Measurements from ENCODE around the gene ARID5B.

The ARID5B gene

DNA sequence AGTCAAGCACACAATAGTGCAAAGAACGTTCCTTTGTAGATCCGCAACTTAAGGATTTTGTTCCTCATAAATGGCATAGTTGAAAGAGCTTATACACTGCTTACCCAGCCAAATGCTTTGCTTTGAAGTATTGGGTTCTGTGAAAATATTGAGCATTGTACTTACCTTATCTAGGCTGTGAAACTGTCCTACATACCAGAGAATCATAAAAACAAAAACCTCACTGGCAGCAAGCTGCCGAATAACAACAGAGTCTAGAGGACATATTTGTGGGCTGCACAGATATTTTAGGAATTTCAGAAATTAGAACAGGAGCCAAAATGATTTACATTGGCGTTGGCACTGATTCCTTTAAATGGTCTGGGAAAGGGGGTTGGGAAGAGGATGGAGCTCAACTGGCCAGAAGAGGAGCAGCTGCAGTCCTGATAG, 192.4 kb downstream of the ARID5B start:
- Histone ChIP-seq H3K4me1 (ENCODE audit: control insufficient read depth, insufficient read depth, low read length) (peaks cover 48% of the 10 kb centered on the region), H3K4me2 (ENCODE audit: low read length) (peak overlapping the region; percentile 69), H3K36me3 (ENCODE audit: insufficient read depth, low read length) (peaks cover 55% of the 10 kb centered on the region), H3K27me3 (ENCODE audit: control insufficient read depth, insufficient read depth, low read length) (no peaks in the 10 kb centered on the region), H3K9ac (ENCODE audit: low read depth, low read length) (peak overlapping the region; percentile 45), H3K4me3 (ENCODE audit: low read length) (peak overlapping the region; percentile 28), H3K9me3 (replicated peaks; ENCODE audit: low read length) (no peaks in the 10 kb centered on the region)

- peak overlapping the region; percentile 16 for H3K4me3 ChIP-seq (ENCODE audit: low read length)
- peaks cover 42% of the 10 kb centered on the region for H3K36me3 ChIP-seq (ENCODE audit: insufficient read depth, low read length)
- H3K4me2 ChIP-seq (ENCODE audit: low read length), result peak overlapping the region; percentile 64
- no peaks in the 10 kb centered on the region for H3K27me3 ChIP-seq (ENCODE audit: control insufficient read depth, insufficient read depth, low read length)
- H3K9me3 ChIP-seq (replicated peaks; ENCODE audit: low read length), result no peaks in the 10 kb centered on the region
- peak overlapping the region; percentile 55 for H3K9ac ChIP-seq (ENCODE audit: low read depth, low read length)
- peaks cover 48% of the 10 kb centered on the region for H3K4me1 ChIP-seq (ENCODE audit: control insufficient read depth, insufficient read depth, low read length)
Observed at GRCh38 chr10:62095181-62096122, 194.0 kb downstream of the ARID5B start.

DNA sequence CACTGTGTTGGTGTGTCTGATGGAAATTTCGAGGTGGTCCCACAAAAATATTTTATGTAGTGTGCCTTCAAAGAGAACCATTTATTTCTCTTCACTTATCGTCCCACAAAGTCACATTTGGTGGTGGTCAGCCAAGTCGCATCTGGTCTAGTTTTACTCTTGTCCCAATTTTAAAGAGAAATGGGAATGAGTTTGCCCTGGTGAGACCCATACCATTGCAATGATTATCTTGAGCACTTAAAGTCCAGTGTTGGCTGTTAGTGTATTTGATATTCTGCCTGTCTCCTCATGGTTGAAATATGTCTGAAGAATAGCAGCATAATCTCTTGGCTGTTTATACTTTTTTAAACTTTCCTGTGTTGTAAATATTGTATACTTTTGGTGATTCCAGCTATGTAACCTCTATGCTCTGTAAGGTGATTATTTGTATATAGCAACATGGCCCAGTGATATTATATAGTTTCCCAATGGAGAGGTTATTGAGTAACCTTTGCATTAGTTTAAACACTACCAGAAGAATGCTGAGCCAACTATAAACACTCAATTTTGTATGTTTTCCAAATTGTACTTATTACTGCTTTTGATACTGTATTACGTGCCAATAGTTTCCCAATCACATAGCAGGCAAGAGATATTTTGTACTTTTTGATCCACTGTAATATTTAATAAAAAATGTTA, 194.9 kb downstream of the ARID5B start:
- Histone ChIP-seq H3K4me1 (ENCODE audit: control insufficient read depth, insufficient read depth, low read length) (peaks cover 48% of the 10 kb centered on the region), H3K4me2 (ENCODE audit: low read length) (peak overlapping the region; percentile 64), H3K36me3 (ENCODE audit: insufficient read depth, low read length) (peaks cover 32% of the 10 kb centered on the region), H3K27me3 (ENCODE audit: control insufficient read depth, insufficient read depth, low read length) (no peaks in the 10 kb centered on the region), H3K9me3 (replicated peaks; ENCODE audit: low read length) (no peaks in the 10 kb centered on the region), H3K9ac (ENCODE audit: low read depth, low read length) (peak overlapping the region; percentile 8), H3K4me3 (ENCODE audit: low read length) (no peak overlapping the region)

- H3K27me3 ChIP-seq (ENCODE audit: control insufficient read depth, insufficient read depth, low read length), result no peaks in the 10 kb centered on the region
- H3K4me1 ChIP-seq (ENCODE audit: control insufficient read depth, insufficient read depth, low read length), result peaks cover 34% of the 10 kb centered on the region
- H3K9me3 ChIP-seq (replicated peaks; ENCODE audit: low read length), result no peaks in the 10 kb centered on the region
- H3K36me3 ChIP-seq (ENCODE audit: insufficient read depth, low read length), result peaks cover 12% of the 10 kb centered on the region
- no peak overlapping the region for H3K9ac ChIP-seq (ENCODE audit: low read depth, low read length)
- no peak overlapping the region for H3K4me2 ChIP-seq (ENCODE audit: low read length)
- H3K4me3 ChIP-seq (ENCODE audit: low read length), result no peak overlapping the region
Observed at GRCh38 chr10:62098278-62099121, 197.0 kb downstream of the ARID5B start.

DNA sequence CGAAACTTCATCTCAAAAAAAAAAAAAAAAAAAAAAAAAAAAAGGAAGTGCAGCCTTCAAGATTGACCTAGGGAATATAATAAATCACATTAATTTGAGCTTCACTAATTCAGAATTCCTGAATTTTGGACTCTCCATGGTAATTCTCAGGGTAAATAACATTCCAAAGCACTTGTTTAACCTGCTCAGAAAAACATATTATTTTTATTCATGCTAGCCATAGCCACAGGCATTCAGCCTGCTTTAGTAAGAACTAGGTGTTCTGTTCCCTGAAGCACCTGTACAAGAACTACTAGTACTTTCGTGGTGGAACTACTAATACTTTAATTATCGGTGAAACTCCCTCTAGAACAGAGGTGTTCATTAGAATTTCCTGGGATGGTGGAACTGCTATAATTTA, 197.8 kb downstream of the ARID5B start:
- Histone ChIP-seq H3K4me1 (ENCODE audit: control insufficient read depth, insufficient read depth, low read length) (peaks cover 26% of the 10 kb centered on the region), H3K27me3 (ENCODE audit: control insufficient read depth, insufficient read depth, low read length) (no peaks in the 10 kb centered on the region), H3K4me2 (ENCODE audit: low read length) (no peak overlapping the region), H3K9ac (ENCODE audit: low read depth, low read length) (no peak overlapping the region), H3K9me3 (replicated peaks; ENCODE audit: low read length) (no peaks in the 10 kb centered on the region), H3K36me3 (ENCODE audit: insufficient read depth, low read length) (peaks cover 12% of the 10 kb centered on the region), H3K4me3 (ENCODE audit: low read length) (no peak overlapping the region)

DNA sequence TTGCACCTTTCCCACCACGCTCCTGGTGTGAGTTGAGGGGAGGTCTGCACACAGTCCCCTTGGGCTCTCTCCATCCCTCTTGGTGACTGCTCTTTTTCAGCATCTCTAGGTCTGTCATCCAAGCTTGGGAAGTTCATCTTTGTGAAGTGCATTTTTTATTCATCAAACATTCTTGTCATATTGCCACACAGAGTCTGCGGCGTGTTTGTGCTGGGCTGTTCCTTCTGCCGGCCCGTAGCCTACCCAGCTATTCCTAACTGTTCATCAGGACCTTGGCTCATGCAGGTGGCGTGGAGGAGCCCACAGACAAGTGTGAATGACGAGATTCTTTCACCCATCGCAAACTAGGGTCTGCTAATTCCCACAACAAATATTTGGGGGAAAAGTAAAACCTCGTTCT, 202.4 kb downstream of the ARID5B start:
- Histone ChIP-seq H3K9ac (ENCODE audit: low read depth, low read length) (no peak overlapping the region), H3K4me1 (ENCODE audit: control insufficient read depth, insufficient read depth, low read length) (no peaks in the 10 kb centered on the region), H3K36me3 (ENCODE audit: insufficient read depth, low read length) (no peaks in the 10 kb centered on the region), H3K9me3 (replicated peaks; ENCODE audit: low read length) (no peaks in the 10 kb centered on the region), H3K27me3 (ENCODE audit: control insufficient read depth, insufficient read depth, low read length) (no peaks in the 10 kb centered on the region), H3K4me3 (ENCODE audit: low read length) (no peak overlapping the region), H3K4me2 (ENCODE audit: low read length) (no peak overlapping the region)

DNA sequence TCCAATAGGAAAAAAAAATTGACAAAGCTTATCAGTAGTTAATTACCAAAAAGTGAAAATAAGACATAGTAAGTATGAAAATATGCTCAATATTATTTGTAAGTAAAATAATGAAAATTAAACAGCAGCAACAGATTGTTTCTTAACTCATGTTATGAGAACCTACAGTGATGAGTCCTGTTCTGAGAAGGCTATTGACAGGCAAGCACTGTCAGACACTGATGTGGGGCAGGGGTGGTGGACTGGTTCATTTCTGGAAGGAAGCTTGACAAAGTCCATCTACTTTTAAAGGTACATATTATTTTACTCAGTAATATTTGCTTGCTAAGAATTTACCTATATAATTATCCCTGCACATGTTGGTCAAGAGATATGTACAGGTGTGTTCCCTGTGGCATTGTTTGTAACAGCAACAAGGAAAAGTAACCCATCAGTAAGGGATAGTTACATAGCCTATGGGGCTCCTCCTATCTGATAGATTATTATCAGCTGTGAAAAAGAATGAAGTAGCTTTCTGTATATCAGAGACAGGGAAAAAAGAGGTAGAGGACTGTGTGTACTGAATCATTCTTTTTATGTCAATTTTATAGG, 205.5 kb downstream of the ARID5B start:
- Histone ChIP-seq H3K9ac (ENCODE audit: low read depth, low read length) (no peak overlapping the region), H3K4me3 (ENCODE audit: low read length) (no peak overlapping the region), H3K4me2 (ENCODE audit: low read length) (no peak overlapping the region), H3K36me3 (ENCODE audit: insufficient read depth, low read length) (no peaks in the 10 kb centered on the region), H3K4me1 (ENCODE audit: control insufficient read depth, insufficient read depth, low read length) (no peaks in the 10 kb centered on the region), H3K9me3 (replicated peaks; ENCODE audit: low read length) (no peaks in the 10 kb centered on the region), H3K27me3 (ENCODE audit: control insufficient read depth, insufficient read depth, low read length) (no peaks in the 10 kb centered on the region)

- no peak overlapping the region for H3K4me3 ChIP-seq (ENCODE audit: low read length)
- peaks cover 4% of the 10 kb centered on the region for H3K4me1 ChIP-seq (ENCODE audit: control insufficient read depth, insufficient read depth, low read length)
- H3K9ac ChIP-seq (ENCODE audit: low read depth, low read length), result no peak overlapping the region
- H3K9me3 ChIP-seq (replicated peaks; ENCODE audit: low read length), result no peaks in the 10 kb centered on the region
- no peaks in the 10 kb centered on the region for H3K27me3 ChIP-seq (ENCODE audit: control insufficient read depth, insufficient read depth, low read length)
- H3K4me2 ChIP-seq (ENCODE audit: low read length), result no peak overlapping the region
- no peaks in the 10 kb centered on the region for H3K36me3 ChIP-seq (ENCODE audit: insufficient read depth, low read length)
Observed at GRCh38 chr10:62108759-62109586, 207.5 kb downstream of the ARID5B start.

DNA sequence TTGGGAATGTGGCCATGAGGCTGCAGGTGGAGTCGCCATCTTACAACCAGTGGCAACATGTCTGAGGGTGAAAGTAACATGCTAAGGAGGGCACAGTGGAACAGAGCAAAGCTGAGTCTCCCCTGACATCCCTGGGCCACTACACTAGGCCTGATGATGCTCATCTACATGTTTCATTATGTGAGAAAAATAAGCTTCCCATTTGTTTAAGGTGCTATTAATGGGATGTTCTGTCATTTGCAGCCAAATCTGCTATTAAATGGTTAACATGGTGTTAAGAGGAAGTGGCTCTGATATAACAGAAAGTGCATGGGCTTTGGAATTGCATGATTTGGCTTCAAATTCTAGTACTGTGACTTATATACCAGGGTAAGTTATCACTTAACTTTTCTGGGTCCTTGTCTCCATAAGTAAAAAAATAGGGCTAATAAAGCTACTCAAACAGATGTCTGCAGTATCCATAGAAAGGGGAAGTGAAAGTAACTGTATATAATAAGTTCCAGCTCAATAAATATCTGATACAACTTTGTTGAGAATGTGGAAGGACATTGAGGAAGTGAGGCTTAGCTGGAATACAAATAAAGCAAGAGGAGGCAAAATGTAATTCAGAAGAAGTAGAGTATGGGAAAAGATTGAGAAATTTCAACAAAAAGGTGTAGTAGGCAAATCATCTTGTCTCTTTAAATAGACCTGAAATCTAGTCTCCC, 208.2 kb downstream of the ARID5B start:
- peaks cover 4% of the 10 kb centered on the region for H3K4me1 ChIP-seq (ENCODE audit: control insufficient read depth, insufficient read depth, low read length)
- H3K27me3 ChIP-seq (ENCODE audit: control insufficient read depth, insufficient read depth, low read length), result no peaks in the 10 kb centered on the region
- H3K36me3 ChIP-seq (ENCODE audit: insufficient read depth, low read length), result no peaks in the 10 kb centered on the region
- no peak overlapping the region for H3K9ac ChIP-seq (ENCODE audit: low read depth, low read length)
- H3K4me2 ChIP-seq (ENCODE audit: low read length), result no peak overlapping the region
- H3K4me3 ChIP-seq (ENCODE audit: low read length), result no peak overlapping the region
- no peaks in the 10 kb centered on the region for H3K9me3 ChIP-seq (replicated peaks; ENCODE audit: low read length)

- H3K27me3 ChIP-seq (ENCODE audit: control insufficient read depth, insufficient read depth, low read length), result no peaks in the 10 kb centered on the region
- H3K4me2 ChIP-seq (ENCODE audit: low read length), result no peak overlapping the region
- no peak overlapping the region for H3K4me3 ChIP-seq (ENCODE audit: low read length)
- peaks cover 4% of the 10 kb centered on the region for H3K4me1 ChIP-seq (ENCODE audit: control insufficient read depth, insufficient read depth, low read length)
- no peaks in the 10 kb centered on the region for H3K9me3 ChIP-seq (replicated peaks; ENCODE audit: low read length)
- no peak overlapping the region for H3K9ac ChIP-seq (ENCODE audit: low read depth, low read length)
- no peaks in the 10 kb centered on the region for H3K36me3 ChIP-seq (ENCODE audit: insufficient read depth, low read length)
Observed at GRCh38 chr10:62112300-62112699, 210.8 kb downstream of the ARID5B start.

Data from skeletal muscle satellite cell (primary cell).